Adrenal gland (tissue), 5 donors: ENCODE measurements around the gene ABCC5.

Source experiments
- CTCF ChIP-seq, 6 experiments: fragments of 450-650 bp in 4 of 6; fragments of 200-600 bp in 2 of 6; sonication (generic) in 1 of 6; IDR thresholded peaks; 1 replicate in 5 of 6; 2 replicates in 1 of 6; pipeline versions ENCODE4 v1.5.1 to v1.8.0; 2016 to 2021; ENCODE audit warnings: antibody characterized with exemption in 6 of 6, mild to moderate bottlenecking in 2 of 6, moderate library complexity in 1 of 6
- POLR2A ChIP-seq, 2 donors: fragments of 450-650 bp; IDR thresholded peaks; one replicate each; pipeline ENCODE4 v1.6.1; 2017; ENCODE audit warnings: antibody characterized with exemption in 2 of 2, mild to moderate bottlenecking in 2 of 2, moderate library complexity in 1 of 2
- donor health status: DM: no; HTN: no; CAD: no.

DNA sequence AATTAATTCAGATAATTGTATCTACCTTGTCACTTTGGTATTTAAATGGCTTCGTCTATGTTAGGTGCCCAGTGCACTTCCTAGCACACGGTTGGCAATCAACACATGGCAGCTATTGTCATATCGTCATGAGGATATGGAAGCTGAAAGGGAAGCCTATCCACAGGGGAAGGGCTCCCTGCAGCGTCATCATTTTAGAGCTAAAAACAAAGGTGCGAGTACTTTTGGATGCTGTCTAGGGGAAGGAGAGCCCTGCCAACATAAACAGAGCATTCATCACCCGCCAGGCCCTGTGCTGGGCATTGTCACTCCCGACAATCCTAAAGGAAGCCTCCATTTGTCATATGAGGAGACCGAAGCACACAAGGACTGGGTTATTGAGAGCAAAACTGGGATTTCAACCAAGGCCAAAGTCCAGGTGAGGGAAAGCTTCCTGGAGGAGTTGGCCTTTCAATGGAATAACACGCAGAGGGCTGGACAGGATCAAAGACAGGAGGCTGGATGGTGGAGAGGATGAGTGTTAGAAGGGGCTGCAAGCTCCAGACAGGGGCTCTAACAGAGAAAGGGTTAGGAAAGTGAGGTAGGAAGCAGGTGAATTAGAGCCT lies 125.0 kb downstream of the ABCC5 start:
- TF ChIP-seq CTCF (IDR thresholded peaks at IDR 0.05) (no peak), POLR2A (IDR thresholded peaks at IDR 0.05) (no peak)
